K562 (cell line): ENCODE results near the gene JUP. TPM values are rescaled to one million over a fixed set of nuclear protein-coding genes. Genes with fewer than 3 reads are reported as not detected.

Experiments
- BCOR ChIP-seq: fragments of 450-650 bp; IDR thresholded peaks from 2 replicates; pipeline ENCODE4 v1.6.1; 2016
- ELF4 ChIP-seq: fragments of 450-650 bp; formaldehyde crosslinking; IDR thresholded peaks from 2 replicates; pipeline ENCODE4 v1.4.0; 2022; ENCODE audit warnings: missing genetic modification characterization
- ESRRA ChIP-seq: fragments of 450-650 bp; IDR thresholded peaks from 2 replicates; pipeline ENCODE4 v1.6.1; 2014; ENCODE audit warnings: low read depth, mild to moderate bottlenecking, moderate library complexity, borderline replicate concordance
- HLTF ChIP-seq: fragments of 450-650 bp; IDR thresholded peaks from 2 replicates; pipeline ENCODE4 v1.6.1; 2016
- KLF6 ChIP-seq: fragments of 250-450 bp; sonication (Bioruptor Pico); IDR thresholded peaks from 2 replicates; pipeline ENCODE4 v1.4.0; 2020; ENCODE audit warnings: mild to moderate bottlenecking, moderate library complexity, borderline replicate concordance
- LEF1 ChIP-seq: fragments of 450-650 bp; IDR thresholded peaks from 2 replicates; pipeline ENCODE4 v1.6.1; 2016; ENCODE audit warnings: mild to moderate bottlenecking
- SMAD4 ChIP-seq: fragments of 250-450 bp; sonication (Bioruptor Pico); conservative IDR thresholded peaks from 2 replicates; pipeline ENCODE4 v1.8.0; 2021; ENCODE audit warnings: inconsistent platforms, mild to moderate bottlenecking, moderate library complexity
- SP1 ChIP-seq: sonication (generic); formaldehyde crosslinking; IDR thresholded peaks from 2 replicates; pipeline ENCODE4 v1.8.1; 2022; ENCODE audit warnings: mild to moderate bottlenecking, missing genetic modification reagents
- TARDBP ChIP-seq: fragments of 450-650 bp; IDR thresholded peaks from 2 replicates; pipeline ENCODE4 v1.6.1; 2016
- ZNF311 ChIP-seq: fragments of 250-450 bp; sonication (Bioruptor Pico); IDR thresholded peaks from 2 replicates; pipeline ENCODE4 v1.4.0; 2020; ENCODE audit warnings: mild to moderate bottlenecking, moderate library complexity
- ZNF324 ChIP-seq: fragments of 250-450 bp; sonication (Bioruptor Pico); IDR thresholded peaks from 2 replicates; pipeline ENCODE4 v1.4.0; 2020; ENCODE audit warnings: mild to moderate bottlenecking
- polyA plus RNA-seq, 8 experiments: library from polyadenylated mRNA; depleted of rRNA in 4 of 8; stranded (reverse) in 5 of 8; unstranded in 3 of 8; fragments of >200 nt; fragmentation: Nextera tagmentation in 2 of 8; fragmentation: Illumina TruSeq in 1 of 8; extraction: Ambion mirVana in 2 of 8; extraction: Trizol in 1 of 8; gene quantifications; 2 replicates each; pipeline versions ENCODE4 v1.2.1 to v1.2.3, GENCODE V29; 2011 to 2014; ENCODE audit warnings: inconsistent platforms in 1 of 8, missing spikeins in 1 of 8
- total RNA-seq, 7 experiments: library from RNA; depleted of rRNA in 6 of 7; stranded (reverse); fragments of >200 nt in 6 of 7; fragmentation: Illumina TruSeq in 2 of 7; extraction: Trizol in 2 of 7; gene quantifications; 2 replicates each; pipeline versions ENCODE4 v1.2.1 to v1.2.3, GENCODE V29; 2011 to 2021; ENCODE audit warnings: low replicate concordance in 1 of 7
- TF ChIP-seq, protein P1 (sequence below): fragments of 450-650 bp; IDR thresholded peaks from 2 replicates; pipeline ENCODE4 v1.6.1; 2016; ENCODE audit warnings: mild to moderate bottlenecking, moderate library complexity
- TF ChIP-seq, protein P2 (sequence below), 3 experiments: IDR thresholded peaks in 2 of 3; conservative IDR thresholded peaks in 1 of 3; 2 replicates each; pipeline ENCODE4 v1.5.1; 2011 to 2012; ENCODE audit warnings: low read length in 3 of 3, mild to moderate bottlenecking in 3 of 3, control low read depth in 2 of 3, improper control_type of control experiment in 1 of 3, inconsistent platforms in 1 of 3, low read depth in 1 of 3, mixed read lengths in 1 of 3, moderate library complexity in 1 of 3; ENCODE audit not compliant: insufficient read depth in 2 of 3

Gene JUP
- total and polyA plus RNA-seq, 9 of the 15 experiments (the other 6 are each of a cell fraction or from before 2014, with no cell fraction given), result 6.4 to 177 (median 31.2) TPM

DNA sequence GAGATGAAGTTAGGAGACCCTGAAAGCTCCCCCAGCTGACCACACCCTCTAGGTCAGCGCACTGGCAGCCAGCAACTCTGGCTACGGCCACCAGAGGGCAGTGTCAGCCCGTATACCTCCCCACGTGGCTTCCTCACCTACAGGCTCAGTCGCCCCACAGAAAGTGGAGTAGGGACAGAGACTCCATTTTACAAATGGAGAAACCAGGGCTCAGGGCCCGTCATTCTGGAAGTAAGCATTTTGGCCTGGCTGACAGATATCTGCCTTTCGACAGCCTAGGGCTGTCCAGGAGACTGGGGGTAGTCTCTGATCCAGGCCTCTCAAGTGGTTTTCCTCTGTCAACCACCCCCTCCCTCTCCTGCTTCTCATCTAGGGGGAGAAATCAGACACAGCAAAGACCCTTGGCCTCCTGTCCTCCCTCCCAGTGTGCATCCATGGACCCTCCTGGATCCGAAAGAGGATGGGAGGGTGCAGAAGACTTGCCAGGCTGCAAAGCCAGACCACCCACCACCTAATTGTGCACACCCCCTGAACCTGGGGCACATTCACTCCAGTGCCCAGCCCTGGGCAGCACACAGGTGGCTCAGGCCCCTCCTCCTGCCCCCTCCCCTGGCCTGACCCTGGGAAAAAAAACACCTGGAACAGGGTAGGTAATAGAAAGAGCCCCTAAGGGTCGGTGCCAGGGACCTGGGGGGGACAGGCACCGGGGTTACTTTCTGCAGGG, 48.3 kb downstream of the JUP start (continued):
- TF ChIP-seq, protein P1, sequence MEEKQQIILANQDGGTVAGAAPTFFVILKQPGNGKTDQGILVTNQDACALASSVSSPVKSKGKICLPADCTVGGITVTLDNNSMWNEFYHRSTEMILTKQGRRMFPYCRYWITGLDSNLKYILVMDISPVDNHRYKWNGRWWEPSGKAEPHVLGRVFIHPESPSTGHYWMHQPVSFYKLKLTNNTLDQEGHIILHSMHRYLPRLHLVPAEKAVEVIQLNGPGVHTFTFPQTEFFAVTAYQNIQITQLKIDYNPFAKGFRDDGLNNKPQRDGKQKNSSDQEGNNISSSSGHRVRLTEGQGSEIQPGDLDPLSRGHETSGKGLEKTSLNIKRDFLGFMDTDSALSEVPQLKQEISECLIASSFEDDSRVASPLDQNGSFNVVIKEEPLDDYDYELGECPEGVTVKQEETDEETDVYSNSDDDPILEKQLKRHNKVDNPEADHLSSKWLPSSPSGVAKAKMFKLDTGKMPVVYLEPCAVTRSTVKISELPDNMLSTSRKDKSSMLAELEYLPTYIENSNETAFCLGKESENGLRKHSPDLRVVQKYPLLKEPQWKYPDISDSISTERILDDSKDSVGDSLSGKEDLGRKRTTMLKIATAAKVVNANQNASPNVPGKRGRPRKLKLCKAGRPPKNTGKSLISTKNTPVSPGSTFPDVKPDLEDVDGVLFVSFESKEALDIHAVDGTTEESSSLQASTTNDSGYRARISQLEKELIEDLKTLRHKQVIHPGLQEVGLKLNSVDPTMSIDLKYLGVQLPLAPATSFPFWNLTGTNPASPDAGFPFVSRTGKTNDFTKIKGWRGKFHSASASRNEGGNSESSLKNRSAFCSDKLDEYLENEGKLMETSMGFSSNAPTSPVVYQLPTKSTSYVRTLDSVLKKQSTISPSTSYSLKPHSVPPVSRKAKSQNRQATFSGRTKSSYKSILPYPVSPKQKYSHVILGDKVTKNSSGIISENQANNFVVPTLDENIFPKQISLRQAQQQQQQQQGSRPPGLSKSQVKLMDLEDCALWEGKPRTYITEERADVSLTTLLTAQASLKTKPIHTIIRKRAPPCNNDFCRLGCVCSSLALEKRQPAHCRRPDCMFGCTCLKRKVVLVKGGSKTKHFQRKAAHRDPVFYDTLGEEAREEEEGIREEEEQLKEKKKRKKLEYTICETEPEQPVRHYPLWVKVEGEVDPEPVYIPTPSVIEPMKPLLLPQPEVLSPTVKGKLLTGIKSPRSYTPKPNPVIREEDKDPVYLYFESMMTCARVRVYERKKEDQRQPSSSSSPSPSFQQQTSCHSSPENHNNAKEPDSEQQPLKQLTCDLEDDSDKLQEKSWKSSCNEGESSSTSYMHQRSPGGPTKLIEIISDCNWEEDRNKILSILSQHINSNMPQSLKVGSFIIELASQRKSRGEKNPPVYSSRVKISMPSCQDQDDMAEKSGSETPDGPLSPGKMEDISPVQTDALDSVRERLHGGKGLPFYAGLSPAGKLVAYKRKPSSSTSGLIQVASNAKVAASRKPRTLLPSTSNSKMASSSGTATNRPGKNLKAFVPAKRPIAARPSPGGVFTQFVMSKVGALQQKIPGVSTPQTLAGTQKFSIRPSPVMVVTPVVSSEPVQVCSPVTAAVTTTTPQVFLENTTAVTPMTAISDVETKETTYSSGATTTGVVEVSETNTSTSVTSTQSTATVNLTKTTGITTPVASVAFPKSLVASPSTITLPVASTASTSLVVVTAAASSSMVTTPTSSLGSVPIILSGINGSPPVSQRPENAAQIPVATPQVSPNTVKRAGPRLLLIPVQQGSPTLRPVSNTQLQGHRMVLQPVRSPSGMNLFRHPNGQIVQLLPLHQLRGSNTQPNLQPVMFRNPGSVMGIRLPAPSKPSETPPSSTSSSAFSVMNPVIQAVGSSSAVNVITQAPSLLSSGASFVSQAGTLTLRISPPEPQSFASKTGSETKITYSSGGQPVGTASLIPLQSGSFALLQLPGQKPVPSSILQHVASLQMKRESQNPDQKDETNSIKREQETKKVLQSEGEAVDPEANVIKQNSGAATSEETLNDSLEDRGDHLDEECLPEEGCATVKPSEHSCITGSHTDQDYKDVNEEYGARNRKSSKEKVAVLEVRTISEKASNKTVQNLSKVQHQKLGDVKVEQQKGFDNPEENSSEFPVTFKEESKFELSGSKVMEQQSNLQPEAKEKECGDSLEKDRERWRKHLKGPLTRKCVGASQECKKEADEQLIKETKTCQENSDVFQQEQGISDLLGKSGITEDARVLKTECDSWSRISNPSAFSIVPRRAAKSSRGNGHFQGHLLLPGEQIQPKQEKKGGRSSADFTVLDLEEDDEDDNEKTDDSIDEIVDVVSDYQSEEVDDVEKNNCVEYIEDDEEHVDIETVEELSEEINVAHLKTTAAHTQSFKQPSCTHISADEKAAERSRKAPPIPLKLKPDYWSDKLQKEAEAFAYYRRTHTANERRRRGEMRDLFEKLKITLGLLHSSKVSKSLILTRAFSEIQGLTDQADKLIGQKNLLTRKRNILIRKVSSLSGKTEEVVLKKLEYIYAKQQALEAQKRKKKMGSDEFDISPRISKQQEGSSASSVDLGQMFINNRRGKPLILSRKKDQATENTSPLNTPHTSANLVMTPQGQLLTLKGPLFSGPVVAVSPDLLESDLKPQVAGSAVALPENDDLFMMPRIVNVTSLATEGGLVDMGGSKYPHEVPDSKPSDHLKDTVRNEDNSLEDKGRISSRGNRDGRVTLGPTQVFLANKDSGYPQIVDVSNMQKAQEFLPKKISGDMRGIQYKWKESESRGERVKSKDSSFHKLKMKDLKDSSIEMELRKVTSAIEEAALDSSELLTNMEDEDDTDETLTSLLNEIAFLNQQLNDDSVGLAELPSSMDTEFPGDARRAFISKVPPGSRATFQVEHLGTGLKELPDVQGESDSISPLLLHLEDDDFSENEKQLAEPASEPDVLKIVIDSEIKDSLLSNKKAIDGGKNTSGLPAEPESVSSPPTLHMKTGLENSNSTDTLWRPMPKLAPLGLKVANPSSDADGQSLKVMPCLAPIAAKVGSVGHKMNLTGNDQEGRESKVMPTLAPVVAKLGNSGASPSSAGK, result peak; percentile 37; the same call in 1 of the 2 replicates
- TF ChIP-seq HLTF (no peak), SP1 (CRISPR knock-in tag) (no peak), ESRRA (peak; percentile 31; the same call in 1 of the 2 replicates), BCOR (0 out of 2 replicates have a peak, but pooled peaks have one; percentile 13), SMAD4 (CRISPR knock-in tag) (peak; percentile 89), LEF1 (no peak), ELF4 (peak; percentile 69; the same call in 1 of the 2 replicates), ZNF311 (CRISPR knock-in tag) (peak; percentile 84), KLF6 (peak; percentile 81; the same call in 1 of the 2 replicates), TARDBP (peak; percentile 75; the same call in 1 of the 2 replicates), ZNF324 (CRISPR knock-in tag) (0 out of 2 replicates have a peak, but pooled peaks have one; percentile 9)
- TF ChIP-seq, protein P2, sequence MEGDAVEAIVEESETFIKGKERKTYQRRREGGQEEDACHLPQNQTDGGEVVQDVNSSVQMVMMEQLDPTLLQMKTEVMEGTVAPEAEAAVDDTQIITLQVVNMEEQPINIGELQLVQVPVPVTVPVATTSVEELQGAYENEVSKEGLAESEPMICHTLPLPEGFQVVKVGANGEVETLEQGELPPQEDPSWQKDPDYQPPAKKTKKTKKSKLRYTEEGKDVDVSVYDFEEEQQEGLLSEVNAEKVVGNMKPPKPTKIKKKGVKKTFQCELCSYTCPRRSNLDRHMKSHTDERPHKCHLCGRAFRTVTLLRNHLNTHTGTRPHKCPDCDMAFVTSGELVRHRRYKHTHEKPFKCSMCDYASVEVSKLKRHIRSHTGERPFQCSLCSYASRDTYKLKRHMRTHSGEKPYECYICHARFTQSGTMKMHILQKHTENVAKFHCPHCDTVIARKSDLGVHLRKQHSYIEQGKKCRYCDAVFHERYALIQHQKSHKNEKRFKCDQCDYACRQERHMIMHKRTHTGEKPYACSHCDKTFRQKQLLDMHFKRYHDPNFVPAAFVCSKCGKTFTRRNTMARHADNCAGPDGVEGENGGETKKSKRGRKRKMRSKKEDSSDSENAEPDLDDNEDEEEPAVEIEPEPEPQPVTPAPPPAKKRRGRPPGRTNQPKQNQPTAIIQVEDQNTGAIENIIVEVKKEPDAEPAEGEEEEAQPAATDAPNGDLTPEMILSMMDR (IDR thresholded peaks at IDR 0.05 in 2 of 3, conservative IDR thresholded peaks at IDR 0.05 in 1 of 3; ENCODE audit: insufficient read depth in 2 of 3, low read depth in 1 of 3, low read length in 3 of 3), result peak; percentile 93 to 98 (median 97)
